Amniotic stem cell (primary cell): ENCODE measurements around the gene ELOB.

Experiments
- DNase-seq: peaks from one replicate; lab custom pipeline; 2025; lab: John Stamatoyannopoulos, UW

ELOB gene

GRCh38 chr16:2768403-2769089, 8.5 kb downstream of the ELOB start:
- no peak for DNase-seq

- no peak for DNase-seq
These were observed 9.2 kb downstream of the ELOB start for GRCh38 chr16:2767891-2768290.

- no peak for DNase-seq
These were observed 9.8 kb downstream of the ELOB start for GRCh38 chr16:2767140-2767731.

- DNase-seq: no peak
These were observed 10.5 kb downstream of the ELOB start for GRCh38 chr16:2766430-2767139.

GRCh38 chr16:2765462-2766404, 11.3 kb downstream of the ELOB start:
- DNase-seq: no peak

- no peak for DNase-seq
These were observed 12.4 kb downstream of the ELOB start for GRCh38 chr16:2764718-2765117.

- DNase-seq: no peak
These were observed 13.9 kb downstream of the ELOB start for GRCh38 chr16:2763173-2763572.

- no peak for DNase-seq
These were observed 14.4 kb downstream of the ELOB start for GRCh38 chr16:2762711-2763110.

- DNase-seq: no peak
These were observed 15.0 kb downstream of the ELOB start for GRCh38 chr16:2761886-2762583.

GRCh38 chr16:2761472-2761871, 15.6 kb downstream of the ELOB start:
- DNase-seq: no peak

GRCh38 chr16:2757344-2757743, 19.7 kb downstream of the ELOB start:
- DNase-seq: no peak

- DNase-seq: no peak
These were observed 20.6 kb downstream of the ELOB start for GRCh38 chr16:2756288-2757015.

GRCh38 chr16:2755158-2755557, 21.9 kb downstream of the ELOB start:
- DNase-seq: no peak

GRCh38 chr16:2753733-2754020, 23.4 kb downstream of the ELOB start:
- DNase-seq: peak; percentile 7

- DNase-seq: peak; percentile 47
These were observed 24.0 kb downstream of the ELOB start for GRCh38 chr16:2752850-2753732.

- peak; percentile 89 for DNase-seq
These were observed 24.8 kb downstream of the ELOB start, which contains the start of gene SRRM2 for GRCh38 chr16:2752035-2752849. Gene SRRM2, plus strand, starts transcription at chr16:2752638. Its CDS starts 3,727 bp downstream, at chr16:2756365.

- DNase-seq: no peak
These were observed 25.5 kb downstream of the ELOB start for GRCh38 chr16:2751577-2752034.

- DNase-seq: no peak
These were observed 27.1 kb downstream of the ELOB start for GRCh38 chr16:2749936-2750335.

- DNase-seq: no peak
These were observed 27.6 kb downstream of the ELOB start for GRCh38 chr16:2749476-2749875.
